SW 1271 (cell line): ENCODE results near the gene CRYBG1.
"Not testable (repeated sequence)": the region's sequence is repeated elsewhere in the genome, so short reads cannot be mapped to it uniquely, and the experiment has no call there.

Experiments used
- DNase-seq, 2 experiments: peaks; one replicate each; lab custom pipeline; 2025; lab: John Stamatoyannopoulos, UW

Gene CRYBG1

DNA sequence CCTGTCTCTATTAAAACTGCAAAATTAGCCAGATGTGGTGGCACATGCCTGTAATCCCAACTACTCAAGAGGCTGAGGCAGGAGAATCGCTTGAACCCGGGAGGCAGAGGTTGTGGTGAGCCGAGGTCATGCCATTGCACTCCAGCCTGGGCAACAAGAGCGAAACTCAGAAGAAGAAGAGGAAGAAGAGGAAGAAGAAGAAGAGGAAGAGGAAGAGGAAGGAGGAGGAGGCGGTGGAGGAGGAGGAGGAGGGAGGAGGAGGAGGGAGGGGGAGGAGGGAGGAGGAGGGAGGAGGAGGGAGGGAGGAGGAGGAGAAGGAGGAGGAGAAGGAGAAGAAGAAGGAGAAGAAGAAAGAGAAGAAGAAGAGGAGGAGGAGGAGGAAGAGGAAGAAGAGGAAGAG is 228.4 kb downstream of the CRYBG1 start:
- DNase-seq = not testable (repeated sequence)

DNA sequence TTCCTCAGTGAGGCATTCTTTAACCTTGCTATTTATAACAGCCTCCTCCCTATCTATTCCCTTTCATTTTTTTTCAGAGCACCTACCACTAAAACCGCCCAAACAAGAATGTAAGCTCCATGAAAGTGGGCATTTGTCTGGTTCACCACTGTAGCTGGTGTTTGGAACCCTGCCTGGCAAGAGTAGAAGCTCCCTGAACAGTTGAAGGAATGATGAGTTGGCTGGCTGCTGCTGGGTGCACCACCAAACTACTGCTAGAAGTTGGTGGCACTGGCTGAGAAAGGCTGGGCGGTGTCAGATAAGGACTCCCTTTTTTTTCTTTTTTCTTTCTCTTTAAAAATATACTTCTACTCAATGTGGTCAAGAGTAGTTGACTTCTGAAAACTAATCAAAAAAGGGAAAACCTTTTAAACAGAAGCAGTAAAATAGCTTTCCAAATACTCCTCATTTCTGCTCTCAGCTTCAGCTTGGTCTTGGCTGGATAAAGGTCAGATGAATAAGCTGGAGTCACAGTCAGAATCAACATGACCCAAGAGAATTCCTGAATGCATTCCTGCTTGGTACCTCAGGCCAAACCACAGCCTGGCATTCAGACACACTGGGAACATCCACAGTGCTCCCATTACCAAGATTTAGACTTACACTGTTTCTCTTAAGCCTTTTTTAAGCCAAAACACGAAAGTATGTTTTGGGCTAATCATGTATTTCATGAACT is 230.8 kb downstream of the CRYBG1 start:
- DNase-seq = peak in 1 of 2 experiments; percentile 57

DNA sequence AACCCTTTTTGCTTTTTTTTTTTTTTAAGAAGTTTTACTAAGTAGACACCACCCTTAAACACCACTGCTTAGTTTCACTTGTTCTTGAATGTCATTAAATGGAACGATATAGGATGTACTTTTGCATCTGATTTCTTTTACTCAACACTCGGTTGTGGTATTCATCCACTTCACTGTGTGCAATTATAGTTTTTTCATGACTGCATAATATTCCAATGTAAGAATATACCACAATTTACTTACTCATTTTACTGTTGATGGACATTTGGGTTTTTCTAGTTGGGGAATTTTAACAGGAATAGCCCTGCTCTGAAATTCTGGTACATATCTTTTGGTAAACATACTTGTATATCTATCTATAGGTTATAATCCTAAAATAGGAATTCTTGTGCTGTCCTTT is 238.9 kb downstream of the CRYBG1 start:
- DNase-seq = no peak

DNA sequence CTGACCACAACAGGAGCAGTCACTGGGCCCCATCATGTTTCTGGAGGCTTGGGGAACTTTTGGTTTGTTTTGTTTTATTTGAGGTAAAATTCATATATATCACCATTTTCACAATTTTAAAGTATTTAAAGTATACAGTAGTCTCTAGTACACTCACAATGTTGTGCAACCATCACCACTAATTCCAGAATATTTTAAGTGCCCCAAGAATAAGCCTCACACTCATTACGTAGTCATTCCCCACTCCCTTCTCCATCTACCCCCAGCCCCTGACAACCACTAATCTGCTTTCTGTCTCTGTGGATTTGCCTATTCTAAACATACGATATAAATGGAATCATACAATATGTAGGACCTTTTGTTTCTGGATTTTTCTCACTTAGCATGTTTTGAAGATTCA is 239.8 kb downstream of the CRYBG1 start:
- DNase-seq = no peak

- DNase-seq = peak in 1 of 2 experiments; percentile 44
These were observed 247.7 kb downstream of the CRYBG1 start for GRCh38 chr6:106608080-106608668.

GRCh38 chr6:106609699-106610098 is 249.2 kb downstream of the CRYBG1 start:
- DNase-seq = peak in 1 of 2 experiments; percentile 7

DNA sequence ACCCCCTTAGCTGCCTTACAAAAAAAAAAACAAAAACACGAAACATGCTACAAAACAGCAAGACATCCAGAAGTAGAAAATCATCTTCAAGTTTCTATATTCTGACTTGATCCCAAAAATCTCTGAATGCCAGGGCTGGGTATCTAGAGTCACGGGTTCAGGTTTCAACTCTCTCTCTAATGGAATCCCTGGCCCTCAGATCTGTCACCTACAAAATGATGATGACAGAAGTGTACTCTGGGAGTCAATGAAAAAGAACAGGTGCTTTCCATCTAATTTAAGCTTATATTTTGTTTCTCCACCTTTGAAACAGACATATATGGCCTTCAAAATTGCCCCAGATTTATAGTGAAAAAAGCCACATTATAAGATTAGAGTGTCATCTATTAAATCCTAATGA is 250.5 kb downstream of the CRYBG1 start:
- no peak for DNase-seq

- DNase-seq = no peak
These were observed 252.3 kb downstream of the CRYBG1 start for GRCh38 chr6:106612671-106613416.

DNA sequence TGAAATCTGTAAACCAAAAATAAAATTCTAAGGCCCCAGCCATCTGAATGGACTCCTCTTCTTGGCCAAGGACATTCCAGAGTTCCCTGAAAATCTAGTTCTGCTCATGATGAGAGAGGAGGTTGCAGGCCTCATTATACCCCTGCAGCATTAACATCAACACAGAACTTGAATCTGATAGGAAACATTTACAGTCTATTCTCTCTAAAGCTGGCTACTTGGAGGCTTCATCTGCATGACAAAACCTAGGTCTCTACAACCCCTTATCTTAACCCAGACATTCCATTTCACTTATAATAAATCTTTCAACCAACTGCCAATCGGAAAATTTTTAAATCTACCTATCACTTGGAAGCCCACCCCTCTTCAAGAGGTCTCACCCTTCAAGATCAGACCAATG is 253.1 kb downstream of the CRYBG1 start:
- no peak for DNase-seq

- no peak for DNase-seq
These were observed 253.6 kb downstream of the CRYBG1 start for GRCh38 chr6:106614166-106614565.

- DNase-seq = no peak
These were observed 254.2 kb downstream of the CRYBG1 start for GRCh38 chr6:106614592-106615257.

DNA sequence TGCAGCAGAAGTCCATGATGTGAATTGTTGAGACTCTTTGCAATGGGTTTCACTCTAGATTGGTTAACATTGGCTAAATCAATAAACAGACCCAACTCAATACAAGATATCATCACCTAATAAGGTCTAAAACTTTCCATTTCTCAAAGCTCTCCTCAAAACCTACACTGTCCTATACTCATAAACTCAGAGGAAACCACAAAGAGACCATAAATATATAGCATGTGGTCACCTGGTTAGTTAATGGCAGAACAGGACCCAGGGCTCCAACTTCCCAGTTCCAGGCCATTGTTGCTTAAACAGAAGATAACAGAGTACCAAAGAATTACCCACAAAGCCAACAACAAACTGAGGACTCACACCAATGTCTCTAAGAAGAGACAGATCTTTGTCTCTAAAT is 256.8 kb downstream of the CRYBG1 start:
- no peak for DNase-seq

- DNase-seq = no peak
These were observed 257.3 kb downstream of the CRYBG1 start for GRCh38 chr6:106617857-106618256.

DNA sequence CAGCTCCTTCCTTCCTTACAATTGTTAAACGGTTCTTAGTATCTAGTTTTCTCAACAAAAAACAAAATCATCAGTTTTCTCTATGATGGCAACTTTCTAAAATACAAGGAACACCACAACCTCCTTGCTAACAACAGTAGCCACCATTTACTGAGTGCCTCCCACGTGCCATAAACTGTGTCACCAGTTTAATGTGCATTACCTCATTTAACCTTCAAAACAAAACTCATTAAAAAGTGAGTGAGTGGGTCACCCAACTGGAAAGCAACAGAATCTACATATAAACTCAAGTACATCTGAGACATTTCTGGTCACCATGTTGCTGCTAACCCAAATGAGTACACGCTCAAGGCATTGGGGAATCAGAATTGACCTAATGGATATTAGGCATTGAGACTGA is 257.8 kb downstream of the CRYBG1 start:
- no peak for DNase-seq

DNA sequence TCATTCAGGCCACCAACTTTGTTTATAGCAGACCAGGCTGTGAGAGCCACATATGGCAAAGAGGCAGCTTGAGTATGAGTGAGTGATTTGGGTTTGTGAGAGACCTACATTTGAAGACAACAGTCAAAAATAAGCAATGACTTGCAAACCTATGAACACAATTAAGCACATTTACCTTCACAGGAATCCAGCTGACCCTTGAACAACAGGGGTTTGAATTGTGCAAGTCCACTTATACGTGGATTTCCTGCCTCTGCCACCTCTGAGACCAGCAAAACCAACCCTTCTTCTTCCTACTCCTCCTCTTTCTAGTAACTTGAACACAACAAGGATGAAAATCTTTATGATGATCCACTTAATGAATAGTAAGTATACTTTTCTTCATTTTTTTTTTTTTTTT is 258.7 kb downstream of the CRYBG1 start:
- no peak for DNase-seq

DNA sequence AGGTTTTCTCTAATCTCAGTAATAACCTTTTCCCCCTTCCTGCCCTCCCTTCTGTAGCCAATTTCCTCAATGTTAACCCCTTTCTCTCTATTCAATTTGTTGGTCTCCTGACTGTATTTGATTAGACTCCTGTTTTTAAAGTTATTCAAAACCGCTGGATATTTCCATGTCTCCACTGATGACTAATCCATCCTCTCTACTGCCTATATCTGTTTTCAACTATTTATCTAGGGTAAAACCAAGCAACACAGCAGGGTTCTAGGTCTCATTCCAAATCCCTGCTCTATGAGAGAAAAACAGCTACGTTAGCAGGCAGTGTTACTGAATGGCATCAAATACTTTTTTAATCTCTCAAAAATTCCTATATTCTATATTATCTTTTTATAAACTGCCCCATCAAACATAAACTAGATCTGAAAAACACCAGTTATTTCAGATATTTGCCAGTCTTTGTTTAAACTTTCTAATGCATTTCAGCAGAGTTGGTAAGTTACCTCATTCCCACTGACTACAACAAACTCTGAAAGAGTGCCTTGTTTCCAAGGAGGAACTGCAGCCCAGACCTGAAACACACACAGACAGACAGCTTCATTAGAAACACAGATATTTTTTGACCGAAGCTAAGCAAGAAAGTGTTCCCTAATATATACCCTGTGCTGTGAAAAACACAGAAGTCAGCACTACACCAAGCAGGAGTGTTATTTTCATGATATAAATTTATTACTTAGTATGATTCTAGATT is 260.6 kb downstream of the CRYBG1 start:
- DNase-seq = no peak
